ENCODE data around the gene TUBB4B.
A peak's percentile ranks its signal among the peaks of the same experiment; 100 is the strongest.
"Not testable (repeated sequence)": the region's sequence is repeated elsewhere in the genome, so short reads cannot be mapped to it uniquely, and the experiment has no call there.

TUBB4B gene

DNA sequence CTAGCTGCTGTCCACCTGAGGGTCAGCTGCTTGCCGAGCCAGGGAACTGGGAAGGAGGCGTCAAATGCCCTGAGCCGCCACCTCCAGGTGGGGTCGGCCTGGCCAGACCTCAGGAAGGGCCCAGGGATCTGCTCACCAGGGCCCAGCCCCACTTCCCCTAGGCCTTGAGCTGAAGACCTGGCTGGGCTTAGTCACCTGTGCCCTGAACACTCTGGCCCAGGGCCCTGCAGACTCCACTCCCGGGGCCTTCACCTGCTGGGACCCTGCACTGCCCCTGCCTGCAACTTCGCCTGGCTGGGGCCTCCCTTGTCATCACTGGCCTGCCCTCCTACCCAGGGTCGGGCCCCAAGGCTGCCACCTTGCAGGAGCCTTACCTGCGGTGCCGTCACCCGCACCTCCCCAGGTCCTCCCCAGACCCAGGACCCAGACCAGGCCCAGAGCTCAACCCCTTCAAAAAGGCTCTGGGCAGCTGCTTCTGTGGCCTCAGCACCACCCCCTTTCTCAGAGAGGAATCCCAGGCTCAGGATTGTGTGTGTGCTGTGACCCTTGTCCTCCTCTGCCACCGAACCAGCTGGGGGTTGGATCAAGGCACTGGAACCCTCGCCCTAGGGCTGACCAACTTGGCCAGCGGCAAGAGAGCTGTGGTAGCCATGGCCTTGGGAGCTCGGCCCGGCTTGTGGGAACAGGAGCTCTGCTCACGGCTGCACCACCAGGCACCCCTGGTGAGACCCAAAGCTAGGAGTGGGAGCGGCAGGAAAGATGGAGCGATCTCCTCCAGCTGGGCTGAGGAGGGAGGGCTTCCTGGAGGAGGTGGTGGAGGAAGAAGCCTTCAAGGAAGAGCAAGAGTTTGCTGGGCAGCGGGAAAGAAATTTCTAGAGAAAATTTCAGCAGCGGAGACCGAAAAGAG, 12.9 kb downstream of the TUBB4B start:
- DNase-seq = no peak

DNA sequence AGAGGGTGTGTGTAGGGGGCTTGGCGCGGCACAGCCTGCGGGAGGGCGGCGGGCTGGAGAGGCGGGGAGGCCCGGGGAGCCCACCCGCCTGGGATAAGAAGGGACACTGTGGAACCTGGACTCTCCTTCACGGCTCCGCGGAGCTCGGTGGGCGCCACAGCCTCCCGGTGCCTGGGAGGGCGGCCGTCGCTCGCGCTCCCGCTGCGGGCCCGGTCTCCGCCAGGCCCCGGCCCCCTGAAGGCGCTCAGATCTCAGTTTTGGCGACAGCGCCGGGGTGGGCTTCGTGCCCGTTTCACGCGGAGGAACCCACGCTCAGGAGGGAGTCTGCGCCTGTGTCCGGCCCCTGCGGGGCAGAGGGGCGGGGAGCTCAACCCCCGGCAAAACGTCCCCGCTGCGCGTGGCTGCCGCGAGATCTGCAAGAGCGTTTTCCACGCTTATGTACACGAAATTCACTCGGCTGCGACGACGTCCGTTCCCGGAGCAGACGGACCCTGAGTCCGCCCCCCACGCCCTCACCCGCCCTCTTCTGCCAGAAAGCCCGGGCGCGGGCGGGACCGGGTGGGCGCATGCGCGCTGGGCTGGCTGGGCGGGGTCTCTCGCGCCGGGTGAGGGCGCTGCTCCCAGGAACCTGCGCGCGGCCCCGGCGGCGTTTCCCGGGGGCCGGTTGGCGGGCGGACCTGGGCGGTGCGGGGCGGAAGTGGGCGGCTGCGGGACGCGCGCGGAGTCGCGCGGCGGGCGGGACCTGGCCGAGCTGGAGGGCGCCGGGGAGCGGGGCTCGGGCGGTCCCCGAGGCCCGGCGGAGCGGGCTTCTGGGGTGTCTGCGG, 13.7 kb downstream of the TUBB4B start, which contains the start of gene NELFB:
NELFB (plus strand) TSS at position 704 of the 824 bp plus-strand sequence.
- DNase-seq = peak; percentile 95

DNA sequence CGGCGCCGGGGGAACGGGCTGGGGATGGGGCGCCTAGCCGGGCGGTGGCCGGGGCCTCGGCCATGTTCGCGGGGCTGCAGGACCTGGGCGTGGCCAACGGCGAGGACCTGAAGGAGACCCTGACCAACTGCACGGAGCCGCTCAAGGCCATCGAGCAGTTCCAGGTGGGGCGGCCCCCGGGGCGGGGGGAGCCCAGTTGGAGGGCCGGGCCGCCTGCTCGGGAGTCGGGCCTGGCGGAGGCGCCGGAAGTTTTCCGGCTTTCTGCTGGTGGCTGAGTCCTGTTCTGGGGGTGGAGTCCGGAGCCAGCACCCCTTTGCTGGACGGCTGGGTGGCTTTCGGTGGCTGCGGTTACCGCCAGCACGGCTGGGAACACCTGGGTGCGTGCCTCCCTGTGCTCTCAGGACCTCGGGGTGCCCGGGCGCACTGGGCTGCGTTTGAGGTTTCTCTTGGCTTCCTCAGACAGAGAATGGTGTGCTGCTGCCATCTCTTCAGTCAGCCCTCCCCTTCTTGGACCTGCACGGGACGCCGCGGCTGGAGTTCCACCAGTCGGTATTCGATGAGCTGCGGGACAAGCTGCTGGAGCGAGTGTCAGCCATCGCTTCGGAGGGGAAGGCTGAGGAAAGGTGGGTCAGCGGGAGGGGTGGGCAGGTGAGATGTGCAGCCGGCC, 14.5 kb downstream of the TUBB4B start:
- no peak for DNase-seq

DNA sequence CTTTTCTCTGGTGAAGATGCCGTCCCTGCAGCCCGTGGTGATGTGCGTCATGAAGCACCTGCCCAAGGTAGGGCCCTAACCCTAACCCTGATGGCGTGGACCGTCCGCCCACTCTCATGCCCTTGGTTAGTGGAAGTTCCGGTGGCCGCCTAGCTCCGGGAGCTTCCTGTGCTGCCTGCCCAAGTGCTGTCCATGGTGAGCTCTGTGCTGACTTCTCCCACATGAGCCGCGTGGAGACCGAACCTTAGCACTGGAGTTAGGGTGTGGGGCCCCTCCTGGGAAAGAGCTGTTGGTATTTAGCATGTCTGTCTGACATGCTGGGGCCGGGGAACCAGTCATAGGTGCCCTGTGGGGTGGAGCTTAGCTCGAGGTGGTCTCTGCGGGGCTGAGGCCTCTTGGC, 15.3 kb downstream of the TUBB4B start:
- no peak for DNase-seq

DNA sequence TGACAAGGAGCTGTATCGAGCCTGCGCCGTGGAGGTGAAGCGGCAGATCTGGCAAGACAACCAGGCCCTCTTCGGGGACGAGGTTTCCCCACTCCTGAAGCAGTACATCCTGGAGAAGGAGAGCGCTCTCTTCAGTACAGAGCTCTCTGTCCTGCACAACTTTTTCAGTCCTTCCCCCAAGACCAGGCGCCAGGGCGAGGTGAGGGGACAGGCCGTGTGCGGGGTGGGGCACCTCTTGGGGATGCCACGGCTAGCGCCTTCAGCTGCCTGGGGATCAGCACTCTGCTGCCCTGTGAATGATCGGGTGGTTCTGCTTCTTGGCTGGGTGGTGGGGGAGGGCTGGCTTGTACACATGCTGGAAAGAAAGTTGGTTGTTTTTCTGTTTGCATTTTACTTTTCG, 15.8 kb downstream of the TUBB4B start:
- no peak for DNase-seq

DNA sequence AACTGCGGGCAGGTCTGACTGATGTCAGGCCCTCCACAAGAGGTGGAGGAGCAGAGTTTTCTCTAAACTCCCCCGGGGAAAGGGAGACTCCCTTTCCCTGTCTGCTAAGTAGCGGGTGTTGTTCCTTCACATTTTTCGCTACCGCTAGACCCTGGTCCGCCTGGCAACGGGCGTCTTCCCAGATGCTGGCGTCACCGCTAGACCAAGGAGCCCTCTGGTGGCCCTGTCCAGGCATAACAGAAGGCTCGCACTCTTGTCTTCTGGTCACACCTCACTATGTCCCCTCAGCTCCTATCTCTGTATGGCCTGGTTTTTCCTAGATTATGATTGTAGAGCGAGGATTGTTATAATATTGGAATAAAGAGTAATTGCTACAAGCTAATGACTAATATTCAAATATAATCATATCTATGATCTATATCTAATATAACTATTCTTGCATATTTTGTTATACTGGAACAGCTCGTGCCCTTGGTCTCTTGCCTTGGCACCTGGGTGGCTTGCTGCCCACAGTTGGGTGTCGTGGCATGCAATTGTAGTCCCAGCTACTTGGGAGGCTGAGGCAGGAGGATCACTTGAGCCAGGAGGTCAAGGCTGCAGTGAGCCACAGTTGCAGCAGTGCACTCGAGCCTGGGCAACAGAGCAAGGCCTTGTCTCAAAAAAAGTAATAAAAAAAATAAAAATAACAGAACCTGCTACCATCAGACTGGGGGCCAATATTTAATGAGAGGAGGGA, 21.3 kb downstream of the TUBB4B start:
- not testable (repeated sequence) for DNase-seq

DNA sequence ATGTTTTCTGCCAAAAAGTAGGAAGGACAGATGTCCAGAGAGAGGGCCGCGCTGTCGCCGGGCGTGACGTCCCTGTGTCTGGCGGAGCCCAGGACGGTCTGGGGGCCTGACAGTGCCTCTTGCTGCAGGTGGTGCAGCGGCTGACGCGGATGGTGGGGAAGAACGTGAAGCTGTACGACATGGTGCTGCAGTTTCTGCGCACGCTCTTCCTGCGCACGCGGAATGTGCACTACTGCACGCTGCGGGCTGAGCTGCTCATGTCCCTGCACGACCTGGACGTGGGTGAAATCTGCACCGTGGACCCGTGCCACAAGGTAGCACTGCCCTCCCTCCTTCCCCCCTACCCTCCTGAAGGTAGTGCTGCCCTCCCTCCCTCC, 21.8 kb downstream of the TUBB4B start:
- DNase-seq = no peak

DNA sequence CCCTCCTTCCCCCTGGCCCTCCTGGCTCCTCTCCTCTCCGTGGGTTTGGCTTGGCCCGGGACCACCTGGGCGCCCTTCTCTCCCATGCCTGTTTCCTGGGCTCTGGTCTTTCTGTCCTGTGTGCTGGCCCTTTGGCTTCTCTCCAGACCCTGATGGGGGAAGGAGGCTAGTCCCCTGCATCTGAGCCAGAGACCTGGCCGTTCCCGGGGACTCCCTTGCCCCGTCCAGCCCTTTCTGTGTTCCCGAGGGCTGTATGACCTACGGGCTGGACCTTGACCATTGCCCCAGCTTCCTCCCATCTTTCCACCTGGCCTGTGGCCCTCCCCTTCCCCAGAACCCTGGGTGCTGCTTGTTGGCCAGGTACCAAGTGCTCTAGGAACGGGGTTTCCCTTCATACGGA, 22.4 kb downstream of the TUBB4B start:
- DNase-seq = no peak

DNA sequence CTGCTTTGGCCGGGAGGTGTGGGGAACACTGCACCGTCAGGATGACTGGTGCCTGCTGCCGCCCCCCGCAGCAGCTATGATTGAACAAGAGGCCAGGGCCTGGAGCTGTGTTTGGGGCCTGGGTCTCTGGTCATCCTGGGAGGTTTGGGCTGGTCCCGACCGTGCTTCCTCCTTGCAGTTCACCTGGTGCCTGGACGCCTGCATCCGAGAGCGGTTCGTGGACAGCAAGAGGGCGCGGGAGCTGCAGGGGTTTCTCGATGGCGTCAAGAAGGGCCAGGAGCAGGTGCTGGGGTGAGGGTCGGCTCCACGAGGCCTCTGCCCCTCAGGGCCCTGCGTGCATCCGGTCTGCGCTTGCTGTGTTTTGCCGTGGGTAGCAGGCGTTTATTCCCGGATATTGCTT, 23.0 kb downstream of the TUBB4B start:
- DNase-seq = no peak

DNA sequence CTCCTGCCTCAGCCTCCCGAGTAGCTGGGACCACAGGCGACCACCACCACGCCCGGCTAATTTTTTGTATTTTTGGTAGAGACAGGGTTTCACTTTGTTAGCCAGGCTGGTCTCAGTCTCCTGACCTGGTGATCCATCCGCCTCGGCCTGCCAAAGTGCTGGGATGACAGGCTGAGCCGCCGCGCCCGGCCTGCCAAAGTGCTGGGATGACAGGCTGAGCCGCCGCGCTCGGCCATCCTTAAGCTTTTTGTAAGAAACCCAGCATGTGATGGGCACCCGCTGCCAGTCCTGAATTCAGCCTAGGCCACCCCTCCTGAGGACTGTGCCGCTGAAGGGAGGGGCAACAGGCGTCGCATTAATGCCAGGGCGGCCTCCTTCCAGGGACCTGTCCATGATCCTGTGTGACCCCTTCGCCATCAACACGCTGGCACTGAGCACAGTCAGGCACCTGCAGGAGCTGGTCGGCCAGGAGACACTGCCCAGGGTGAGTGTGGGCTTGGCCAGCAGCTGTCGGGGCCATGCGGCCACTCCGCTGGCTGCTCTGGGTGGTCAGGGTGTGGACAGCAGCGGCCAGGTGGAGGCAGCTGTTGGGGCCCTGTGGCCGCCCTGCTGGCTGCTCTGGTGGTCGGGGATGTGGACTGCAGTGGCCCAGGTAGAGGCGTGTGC, 24.5 kb downstream of the TUBB4B start:
- no peak for DNase-seq

DNA sequence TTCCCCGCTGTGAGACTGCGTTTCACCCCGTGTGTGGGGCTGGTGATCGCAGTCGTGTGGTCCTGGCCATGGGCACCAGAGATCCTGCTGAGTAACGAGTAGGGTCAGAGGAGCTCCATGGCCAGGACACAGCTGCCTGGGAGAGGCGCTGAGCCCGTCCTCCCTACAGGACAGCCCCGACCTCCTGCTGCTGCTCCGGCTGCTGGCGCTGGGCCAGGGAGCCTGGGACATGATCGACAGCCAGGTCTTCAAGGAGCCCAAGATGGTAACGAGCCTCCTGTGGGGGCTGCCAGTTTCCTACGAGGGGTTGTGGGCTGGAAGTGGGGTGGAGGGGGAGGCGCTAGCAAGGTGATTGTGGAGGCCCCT, 25.1 kb downstream of the TUBB4B start:
- DNase-seq = no peak

DNA sequence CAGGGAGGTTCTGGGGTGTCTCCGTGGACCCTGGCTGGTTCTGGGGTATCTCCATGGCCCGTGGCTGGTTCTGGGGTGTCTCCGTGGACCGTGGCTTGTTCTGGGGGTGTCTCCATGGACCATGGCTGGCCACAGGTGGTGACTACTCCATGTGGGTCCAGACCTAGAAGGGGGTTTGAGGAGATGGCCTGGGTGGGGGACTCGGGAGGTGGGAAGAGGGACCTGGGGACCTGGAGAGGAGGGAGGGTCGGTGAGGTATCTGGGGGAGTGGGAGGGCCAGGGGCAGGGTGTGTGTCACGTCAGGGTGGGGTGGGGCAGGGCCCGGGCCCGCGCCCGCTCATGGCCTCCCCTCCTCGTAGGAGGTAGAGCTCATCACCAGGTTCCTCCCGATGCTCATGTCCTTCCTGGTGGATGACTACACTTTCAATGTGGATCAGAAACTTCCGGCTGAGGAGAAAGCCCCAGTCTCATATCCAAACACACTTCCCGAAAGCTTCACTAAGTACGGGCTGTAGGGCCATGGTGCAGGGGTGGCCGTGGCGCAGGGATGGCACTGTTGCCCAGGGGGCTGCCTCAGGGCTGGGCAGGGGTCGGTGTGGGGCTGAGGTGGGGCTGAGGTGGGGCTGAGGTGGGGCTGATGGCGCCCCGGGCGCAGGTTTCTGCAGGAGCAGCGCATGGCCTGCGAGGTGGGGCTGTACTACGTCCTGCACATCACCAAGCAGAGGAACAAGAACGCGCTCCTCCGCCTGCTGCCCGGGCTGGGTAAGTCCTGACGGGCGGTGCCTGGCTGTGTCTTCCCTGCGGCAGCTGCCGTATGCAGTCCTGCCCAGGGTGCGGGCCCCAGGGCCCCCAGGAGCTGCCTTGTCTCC, 25.7 kb downstream of the TUBB4B start:
- no peak for DNase-seq

DNA sequence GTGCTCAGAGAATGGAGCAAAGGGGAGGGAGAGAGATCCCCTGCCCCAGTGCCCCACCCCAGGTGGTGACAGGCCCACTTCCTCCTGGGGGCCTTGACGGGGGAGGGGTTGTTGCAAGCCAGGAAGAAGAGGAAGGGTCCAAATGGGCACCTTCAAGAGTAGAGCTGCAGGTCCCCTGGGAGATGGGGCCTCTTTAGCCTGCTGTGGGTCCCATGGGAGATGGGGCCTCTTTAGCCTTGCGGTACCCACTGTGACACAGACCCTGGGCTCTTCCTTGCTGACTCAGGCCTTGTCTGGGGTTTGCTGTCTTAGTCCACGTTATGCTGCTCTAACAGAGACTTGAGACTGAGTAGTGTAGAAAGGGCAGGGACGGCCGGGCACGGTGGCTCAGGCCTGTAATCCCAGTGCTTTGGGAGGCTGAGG, 26.9 kb downstream of the TUBB4B start:
- DNase-seq = no peak

DNA sequence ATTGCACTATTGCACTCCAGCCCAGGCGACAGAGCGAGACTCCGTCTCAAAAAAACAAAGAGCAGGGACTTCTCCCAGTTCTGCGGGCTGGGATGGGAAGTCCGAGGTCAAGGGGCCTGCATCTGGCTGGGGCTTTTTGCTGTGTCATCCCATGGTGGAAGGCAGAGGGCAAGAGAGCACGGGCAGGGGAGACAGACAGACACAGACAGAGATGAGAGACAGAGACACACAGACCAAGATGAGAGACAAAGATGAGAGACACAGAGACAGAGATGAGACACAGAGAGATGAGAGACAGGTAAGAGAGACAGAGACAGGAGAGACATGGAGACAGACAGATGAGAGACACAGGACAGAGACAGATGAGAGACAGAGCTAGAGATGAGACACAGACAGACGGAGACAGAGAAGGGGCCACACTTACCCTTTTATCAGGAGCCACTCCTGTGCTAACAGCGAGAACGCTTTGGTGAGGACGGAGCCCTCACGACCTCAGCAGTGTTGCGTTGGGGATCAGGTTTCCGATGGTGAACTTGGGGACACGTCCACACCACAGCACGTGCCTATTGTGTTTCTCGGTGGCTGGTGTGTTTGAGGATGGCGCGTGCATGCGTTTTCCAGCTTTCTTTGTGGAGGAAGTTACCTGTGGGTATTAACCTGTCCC, 27.6 kb downstream of the TUBB4B start:
- no peak for DNase-seq

DNA sequence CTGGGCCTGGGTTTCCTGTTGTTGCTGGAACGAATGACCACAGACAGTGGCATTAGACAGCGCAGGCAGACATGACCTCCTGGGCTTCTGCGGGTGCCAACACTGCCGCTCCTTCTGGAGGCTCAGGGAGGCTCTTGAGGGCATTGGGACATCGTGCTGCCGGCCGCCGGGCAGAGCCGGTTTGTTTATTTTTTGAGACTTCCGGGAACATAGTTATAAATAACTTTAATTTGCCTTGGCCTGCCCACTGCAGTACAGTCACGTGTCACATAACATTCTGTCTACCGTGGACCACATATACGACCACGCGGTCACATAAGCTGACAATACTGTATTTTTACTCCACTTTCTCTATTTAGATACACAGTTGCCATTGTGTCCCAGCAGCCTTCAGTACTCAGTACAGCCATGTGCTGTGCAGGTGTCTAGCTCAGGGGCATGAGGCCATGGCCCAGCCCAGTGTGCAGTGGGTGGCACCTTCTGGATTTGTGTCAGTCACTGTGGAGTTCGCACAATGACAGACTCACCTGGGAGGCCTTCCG, 28.2 kb downstream of the TUBB4B start:
- no peak for DNase-seq

DNA sequence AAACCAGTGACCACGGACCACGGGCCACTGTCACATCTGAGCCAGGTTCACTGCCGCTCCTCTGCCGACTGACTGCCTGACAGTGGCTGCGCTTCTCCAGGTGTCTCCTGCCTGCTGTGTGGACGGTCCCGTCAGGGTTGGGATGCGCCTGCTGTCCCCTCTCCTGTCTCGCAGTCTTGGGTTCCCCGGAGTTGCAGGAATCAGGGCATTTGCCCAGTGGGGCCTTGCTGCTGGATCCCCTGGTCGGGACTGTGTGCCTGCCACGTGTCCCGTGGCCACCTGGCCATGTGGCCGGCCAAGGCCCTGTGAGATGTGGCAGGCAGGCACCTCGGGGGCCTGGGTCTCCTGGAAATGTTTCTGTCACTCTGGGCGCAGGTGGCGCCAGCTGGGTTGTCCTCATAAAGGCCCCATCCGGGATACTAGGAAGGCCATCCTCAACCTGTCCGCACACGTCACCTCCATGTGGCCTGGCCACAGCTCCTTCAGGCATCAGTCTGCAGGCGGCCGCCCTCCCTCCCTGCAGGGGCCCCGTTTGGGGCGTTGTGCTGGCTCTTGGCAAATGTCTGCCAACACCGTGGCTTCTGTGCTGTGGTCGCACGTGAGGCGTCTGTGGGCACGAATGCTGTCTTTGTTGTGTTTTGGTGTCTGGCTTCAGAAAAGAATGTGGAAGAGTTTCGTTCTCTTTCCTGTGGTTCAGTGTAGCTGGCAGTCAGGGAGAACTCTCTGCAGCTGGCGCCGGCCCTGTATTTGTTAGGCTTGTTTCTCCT, 30.0 kb downstream of the TUBB4B start:
- no peak for DNase-seq

DNA sequence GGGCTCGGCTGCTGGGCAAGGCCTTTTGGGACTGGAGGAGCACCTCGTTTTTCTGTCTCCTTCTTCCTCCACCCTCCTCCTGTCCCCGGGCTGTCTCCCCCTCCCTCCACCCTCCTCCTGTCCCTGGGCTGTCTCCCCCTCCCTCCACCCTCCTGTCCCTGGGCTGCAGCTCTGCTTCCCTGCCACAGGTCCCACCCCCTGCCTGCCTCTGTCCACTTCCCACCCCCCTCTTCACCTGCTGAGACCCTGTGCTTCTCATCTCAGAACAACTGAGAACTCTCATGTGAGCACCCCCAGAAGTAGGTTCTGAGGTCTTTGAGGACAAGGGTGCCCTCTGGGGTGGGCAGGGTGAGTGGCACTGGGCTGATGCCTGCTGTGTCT, 30.6 kb downstream of the TUBB4B start:
- DNase-seq = no peak

DNA sequence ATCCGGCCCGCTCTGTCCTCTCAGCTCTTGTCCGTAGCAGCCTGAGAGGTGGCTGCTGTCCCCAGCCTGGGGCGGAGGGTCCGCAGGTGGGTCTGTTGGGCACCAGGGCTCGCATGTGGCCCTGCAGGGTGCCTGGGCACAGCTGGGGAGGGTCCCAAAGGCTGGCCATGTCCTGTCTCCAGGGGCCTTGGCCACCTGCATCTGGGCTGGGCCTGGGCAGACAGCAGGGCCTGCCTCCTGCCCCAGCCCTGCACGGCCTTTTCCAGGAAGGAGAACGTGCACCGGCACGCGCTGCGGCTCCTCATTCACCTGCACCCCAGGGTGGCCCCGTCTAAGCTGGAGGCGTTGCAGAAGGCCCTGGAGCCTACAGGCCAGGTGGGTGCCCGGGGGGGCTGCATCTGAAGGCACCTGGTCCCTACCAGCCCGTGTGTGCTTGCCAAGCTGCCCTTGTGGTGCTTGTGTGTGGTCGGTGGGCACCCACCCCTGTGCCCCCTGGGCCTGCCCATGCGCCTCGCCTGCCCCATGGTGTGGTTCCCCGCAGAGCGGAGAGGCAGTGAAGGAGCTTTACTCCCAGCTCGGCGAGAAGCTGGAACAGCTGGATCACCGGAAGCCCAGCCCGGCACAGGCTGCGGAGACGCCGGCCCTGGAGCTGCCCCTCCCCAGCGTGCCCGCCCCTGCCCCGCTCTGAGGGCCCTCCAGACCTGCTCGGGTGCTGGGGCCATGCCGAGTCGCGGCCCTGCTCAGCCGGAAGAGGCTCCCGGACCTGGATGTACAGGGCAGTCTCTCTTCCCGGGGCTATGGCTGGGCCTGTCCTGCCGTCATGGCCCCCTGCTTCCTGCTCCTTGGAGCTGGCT, 31.4 kb downstream of the TUBB4B start:
- DNase-seq = no peak

DNA sequence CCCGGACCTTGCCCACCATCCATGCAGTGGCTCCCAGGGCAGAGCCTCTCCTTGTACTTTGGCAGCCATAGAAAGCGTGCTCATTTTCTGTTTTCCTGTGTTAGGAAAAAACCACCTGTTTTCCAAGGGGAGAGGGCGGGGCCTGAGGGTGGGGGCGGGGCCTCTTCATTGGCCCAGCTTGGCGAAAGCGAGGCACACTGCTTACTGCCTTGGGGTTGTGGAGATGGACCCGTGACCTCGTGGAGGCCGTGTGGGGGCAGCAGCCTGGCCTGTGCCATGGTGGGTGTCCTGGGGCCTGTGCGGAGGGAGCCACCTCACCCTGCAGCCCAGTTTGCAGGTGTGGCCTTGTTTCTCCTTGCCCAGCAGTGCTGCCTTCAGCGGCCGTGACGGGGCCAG, 32.0 kb downstream of the TUBB4B start:
- no peak for DNase-seq

Measured in activated naive CD4-positive, alpha-beta T cell treated with anti-CD3 and anti-CD28 coated beads, Interleukin-2, amount 50 U/mL, for 16 hours (primary cell).